H1 (cell line): ENCODE data around the gene KISS1. TPM values are rescaled to one million over a fixed set of nuclear protein-coding genes. Genes with fewer than 3 reads are reported as not detected.

Source experiments
- CTCF ChIA-PET: fragments of 300-600 bp; sonication (Branson Sonifier 250); formaldehyde crosslinking; loops from one replicate; lab custom pipeline; 2021; ENCODE audit not compliant: partially characterized antibody; lab: Charles Lee
- POLR2A ChIA-PET: fragments of 300-600 bp; sonication (Branson Sonifier 250); formaldehyde crosslinking; loops from one replicate; lab custom pipeline; 2021; ENCODE audit warnings: inconsistent platforms; ENCODE audit not compliant: partially characterized antibody; lab: Charles Lee
- DNase-seq, 2 experiments: peaks; one replicate each; pipeline versions ENCODE4 v3.0.0 to v3.0.0-alpha.2; 2010 to 2022; ENCODE audit warnings: low spot score in 2 of 2, low read depth in 1 of 2, mixed read lengths in 1 of 2
- FAIRE-seq: peaks from 2 replicates; lab custom pipeline; 2011; peaks lifted over from hg19 to GRCh38; lab: Jason Lieb, UNC
- H2AFZ ChIP-seq: 2 replicates; pipeline ENCODE4 v1.8.1; 2012; ENCODE audit warnings: low read length, inconsistent platforms
- H2AK5ac ChIP-seq: 2 replicates; pipeline ENCODE4 v1.6.1; 2013; ENCODE audit warnings: low read depth, low read length
- H2BK120ac ChIP-seq: replicated peaks from 2 replicates; pipeline ENCODE3; 2013; ENCODE audit warnings: low read depth, low read length, inconsistent platforms
- H2BK12ac ChIP-seq: 2 replicates; pipeline ENCODE4 v1.6.1; 2013; ENCODE audit warnings: low read depth, low read length
- H2BK15ac ChIP-seq: 2 replicates; pipeline ENCODE4 v1.6.1; 2013; ENCODE audit warnings: low read length
- H2BK20ac ChIP-seq: 2 replicates; pipeline ENCODE4 v1.6.1; 2013; ENCODE audit warnings: low read length
- H2BK5ac ChIP-seq: 2 replicates; pipeline ENCODE4 v1.6.1; 2013; ENCODE audit warnings: low read depth, low read length
- H3K14ac ChIP-seq: 2 replicates; pipeline ENCODE4 v1.6.1; 2013; ENCODE audit warnings: inconsistent platforms; ENCODE audit not compliant: insufficient read length
- H3K18ac ChIP-seq: 2 replicates; pipeline ENCODE4 v1.6.1; 2013; ENCODE audit warnings: low read length; ENCODE audit errors: extremely low read depth
- H3K23ac ChIP-seq: 2 replicates; pipeline ENCODE4 v1.6.1; 2013; ENCODE audit warnings: inconsistent platforms; ENCODE audit not compliant: insufficient read length
- H3K23me2 ChIP-seq: 2 replicates; pipeline ENCODE4 v1.6.1; 2013; ENCODE audit warnings: low read depth, low read length
- H3K27ac ChIP-seq: 2 replicates; pipeline ENCODE4 v1.6.1; 2011; ENCODE audit warnings: low read depth, low read length, inconsistent platforms
- H3K27me3 ChIP-seq, 4 experiments: replicated peaks in 1 of 4; 1 replicate in 1 of 4; 2 replicates in 3 of 4; pipeline versions ENCODE4 v1.6.1 to v1.8.1; 2011 to 2013; ENCODE audit warnings: low read length in 3 of 4, mild to moderate bottlenecking in 3 of 4, inconsistent platforms in 2 of 4, mixed read lengths in 2 of 4, moderate library complexity in 1 of 4; ENCODE audit not compliant: control insufficient read depth in 3 of 4, insufficient read depth in 3 of 4; ENCODE audit errors: extremely low read depth in 1 of 4
- H3K36me3 ChIP-seq, 4 experiments: 2 replicates each; pipeline versions ENCODE4 v1.6.1 to v1.8.1; 2011 to 2013; ENCODE audit warnings: mild to moderate bottlenecking in 4 of 4, low read length in 3 of 4, moderate library complexity in 2 of 4, control low read depth in 1 of 4, inconsistent platforms in 1 of 4; ENCODE audit not compliant: insufficient read depth in 4 of 4, control insufficient read depth in 2 of 4
- H3K4ac ChIP-seq: replicated peaks from 2 replicates; pipeline ENCODE3; 2013; ENCODE audit warnings: low read length, low read depth, mixed read lengths, inconsistent platforms; ENCODE audit not compliant: insufficient read length
- H3K4me1 ChIP-seq, 4 experiments: replicated peaks in 1 of 4; 1 replicate in 1 of 4; 2 replicates in 3 of 4; pipeline versions ENCODE4 v1.6.1 to v1.8.1; 2011 to 2013; ENCODE audit warnings: low read length in 3 of 4, inconsistent platforms in 2 of 4, mixed read lengths in 1 of 4; ENCODE audit not compliant: insufficient read depth in 4 of 4, control insufficient read depth in 3 of 4
- H3K4me2 ChIP-seq, 2 experiments: 2 replicates each; pipeline versions ENCODE4 v1.6.1 to v1.8.1; 2011 to 2013; ENCODE audit warnings: low read depth in 2 of 2, low read length in 2 of 2, control low read depth in 1 of 2, inconsistent platforms in 1 of 2, mild to moderate bottlenecking in 1 of 2; ENCODE audit not compliant: insufficient read depth in 1 of 2
- H3K4me3 ChIP-seq, 4 experiments: fragments of 200-600, 300-600 bp in 1 of 4; sonication (generic), shearing (Covaris generic), sonication (Bioruptor Twin) in 1 of 4; 2 replicates each; pipeline versions ENCODE4 v1.5.1 to v1.8.1; 2011 to 2016; ENCODE audit warnings: low read length in 4 of 4, low read depth in 3 of 4, control low read depth in 2 of 4, inconsistent platforms in 2 of 4, mild to moderate bottlenecking in 2 of 4, mixed read lengths in 1 of 4, moderate library complexity in 1 of 4; ENCODE audit not compliant: insufficient read depth in 2 of 4; ENCODE audit errors: extremely low read depth in 1 of 4
- H3K56ac ChIP-seq: replicated peaks from 2 replicates; pipeline ENCODE3; 2013; ENCODE audit warnings: low read depth, mild to moderate bottlenecking, mixed read lengths, low read length, inconsistent platforms; ENCODE audit not compliant: insufficient read length
- H3K79me1 ChIP-seq: 2 replicates; pipeline ENCODE4 v1.6.1; 2013; ENCODE audit warnings: low read depth, low read length, control low read depth
- H3K79me2 ChIP-seq, 2 experiments: 2 replicates each; pipeline versions ENCODE4 v1.6.1 to v1.8.1; 2012 to 2013; ENCODE audit warnings: low read length in 2 of 2, mild to moderate bottlenecking in 2 of 2, inconsistent platforms in 1 of 2; ENCODE audit not compliant: insufficient read depth in 2 of 2, control insufficient read depth in 1 of 2
- H3K9ac ChIP-seq, 4 experiments: replicated peaks in 1 of 4; 1 replicate in 1 of 4; 2 replicates in 3 of 4; pipeline versions ENCODE4 v1.6.1 to v1.8.1; 2011 to 2013; ENCODE audit warnings: low read depth in 3 of 4, low read length in 3 of 4, control low read depth in 2 of 4, mild to moderate bottlenecking in 2 of 4, moderate library complexity in 2 of 4, inconsistent platforms in 1 of 4; ENCODE audit errors: extremely low read depth in 1 of 4
- H3K9me3 ChIP-seq, 2 experiments: 2 replicates each; pipeline versions ENCODE4 v1.6.1 to v1.8.1; 2012 to 2013; ENCODE audit warnings: mild to moderate bottlenecking in 2 of 2, moderate library complexity in 2 of 2, control low read depth in 1 of 2, inconsistent platforms in 1 of 2, low read depth in 1 of 2, low read length in 1 of 2, mixed read lengths in 1 of 2; ENCODE audit not compliant: insufficient read depth in 2 of 2
- H4K20me1 ChIP-seq, 2 experiments: replicated peaks in 1 of 2; 2 replicates each; pipeline versions ENCODE3 to v1.8.1; 2011 to 2013; ENCODE audit warnings: inconsistent platforms in 2 of 2, low read length in 2 of 2, mild to moderate bottlenecking in 1 of 2; ENCODE audit not compliant: insufficient read depth in 2 of 2, control insufficient read depth in 1 of 2
- H4K5ac ChIP-seq: 2 replicates; pipeline ENCODE4 v1.6.1; 2013; ENCODE audit warnings: low read length, low read depth, mixed read lengths, inconsistent platforms; ENCODE audit not compliant: insufficient read length
- H4K8ac ChIP-seq: 2 replicates; pipeline ENCODE4 v1.8.0; 2013; ENCODE audit warnings: mild to moderate bottlenecking, moderate library complexity, low read length, inconsistent platforms; ENCODE audit not compliant: insufficient read depth; ENCODE audit errors: extremely low read depth
- H4K91ac ChIP-seq: replicated peaks from 2 replicates; pipeline ENCODE3; 2013; ENCODE audit warnings: low read length, mixed read lengths, inconsistent platforms; ENCODE audit not compliant: insufficient read length
- NANOG ChIP-seq: IDR thresholded peaks from 2 replicates; pipeline ENCODE4 v1.6.1; 2011; ENCODE audit warnings: low read length, low read depth, mild to moderate bottlenecking, inconsistent platforms; ENCODE audit not compliant: insufficient read depth, poor library complexity, severe bottlenecking
- WGBS, 2 experiments: shearing (Covaris generic) in 1 of 2; methylation state at CpG; one replicate each; pipeline versions ENCODE4 v1.1.6 to v1.1.7; 2013 to 2015; ENCODE audit warnings: low lambda C conversion rate in 2 of 2, mixed read lengths in 2 of 2, inconsistent platforms in 1 of 2, low coverage in 1 of 2, missing lambda C conversion rate in 1 of 2; ENCODE audit not compliant: insufficient replicate concordance in 2 of 2, insufficient coverage in 1 of 2, insufficient read length in 1 of 2; ENCODE audit errors: extremely low coverage in 1 of 2, missing lambda C conversion rate in 1 of 2; 5-methylcytosine and 5-hydroxymethylcytosine counted together
- polyA plus RNA-seq, 7 experiments: library from polyadenylated mRNA; depleted of rRNA in 3 of 7; stranded (reverse) in 5 of 7; unstranded in 2 of 7; fragments of >200 nt in 5 of 7; fragments of 200-250 nt in 2 of 7; gene quantifications; 1 replicate in 5 of 7; 2 replicates in 1 of 7; 4 replicates in 1 of 7; pipeline versions ENCODE4 v1.2.1 to v1.2.3, GENCODE V29; 2011 to 2013; ENCODE audit warnings: missing spikeins in 2 of 7, mixed read lengths in 2 of 7
- total RNA-seq: library from RNA; stranded (reverse); fragmentation: NEBNext Ultra II Directional; extraction: Animal tissue kit (Norgen Biotek cat#: 25700); gene quantifications from 2 replicates; pipeline ENCODE4 v1.2.1, GENCODE V29; 2021

KISS1 gene
- total and polyA plus RNA-seq, 2 of the 8 experiments (the other 6 are each of a cell fraction or from before 2014, with no cell fraction given): 0.71 TPM; not detected in 1

DNA sequence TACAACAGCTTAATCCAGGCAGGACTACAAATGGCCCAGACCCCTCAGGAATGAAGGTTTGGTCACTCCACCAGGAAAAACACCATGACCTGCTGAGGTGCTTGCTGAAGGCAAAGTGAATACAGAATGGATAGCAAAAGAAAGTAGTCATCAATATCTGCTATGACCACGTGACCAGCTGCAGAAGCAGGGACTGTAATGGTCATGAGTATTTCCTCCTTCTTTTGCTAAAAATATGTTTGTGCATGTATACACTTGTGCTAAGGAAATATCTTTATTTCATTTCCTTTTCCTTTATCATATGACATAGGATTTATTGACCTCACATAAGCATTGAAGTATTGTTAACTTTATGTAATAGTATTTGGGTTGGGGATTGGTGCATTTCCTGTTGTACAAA, 43.9 kb upstream of the KISS1 start:
- Histone ChIP-seq H2BK120ac (no peak overlapping the region), H2AFZ (no peak overlapping the region), H3K23me2 (no peaks in the 10 kb centered on the region), H2BK12ac (no peak overlapping the region), H3K4ac (no peak overlapping the region), H2AK5ac (no peak overlapping the region), H2BK15ac (no peak overlapping the region), H3K4me1 (no peaks in the 10 kb centered on the region), H2BK5ac (no peak overlapping the region), H4K8ac (no peak overlapping the region), H3K4me2 (no peak overlapping the region), H3K36me3 (peaks cover 0 to 4% (median 0%) of the 10 kb centered on the region in 4 experiments; a peak in 1 of 8 replicates), H3K23ac (no peak overlapping the region), H3K56ac (no peak overlapping the region), H4K20me1 (no peaks in the 10 kb centered on the region), H3K4me3 (no peak overlapping the region), H3K9me3 (no peaks in the 10 kb centered on the region), H4K5ac (no peak overlapping the region), H3K79me1 (no peaks in the 10 kb centered on the region), H3K79me2 (no peaks in the 10 kb centered on the region), H3K14ac (no peak overlapping the region), H4K91ac (no peak overlapping the region), H3K27me3 (no peaks in the 10 kb centered on the region), H3K18ac (no peak overlapping the region), H3K27ac (no peak overlapping the region), H2BK20ac (no peak overlapping the region), H3K9ac (no peak overlapping the region)
- DNase-seq (no peak), FAIRE-seq (no peak)
- CTCF ChIA-PET: interaction anchor here (0.8 to 5.3 kb wide), 2 partner anchors 9 to 122 kb away, joined by 3 to 43 read pairs; no protein-coding TSS in a partner anchor
- 82% methylated on average over 1 of the region's 1 CpG; no CpG with 5 or more reads in 1 of the 2 experiments for WGBS, 2 experiments
- POLR2A ChIA-PET: no interaction called here
- TF ChIP-seq NANOG: no peak
